H1 (cell line): ENCODE measurements around the gene PID1. TPM values are rescaled to one million over a fixed set of nuclear protein-coding genes. Genes with fewer than 3 reads are reported as not detected.

Experiments
- CTCF ChIA-PET: fragments of 300-600 bp; sonication (Branson Sonifier 250); formaldehyde crosslinking; loops from one replicate; lab custom pipeline; 2021; ENCODE audit not compliant: partially characterized antibody; lab: Charles Lee
- POLR2A ChIA-PET: fragments of 300-600 bp; sonication (Branson Sonifier 250); formaldehyde crosslinking; loops from one replicate; lab custom pipeline; 2021; ENCODE audit warnings: inconsistent platforms; ENCODE audit not compliant: partially characterized antibody; lab: Charles Lee
- DNase-seq, 2 experiments: peaks; one replicate each; pipeline versions ENCODE4 v3.0.0 to v3.0.0-alpha.2; 2010 to 2022; ENCODE audit warnings: low spot score in 2 of 2, low read depth in 1 of 2, mixed read lengths in 1 of 2
- FAIRE-seq: peaks from 2 replicates; lab custom pipeline; 2011; peaks lifted over from hg19 to GRCh38; lab: Jason Lieb, UNC
- H2AFZ ChIP-seq: 2 replicates; pipeline ENCODE4 v1.8.1; 2012; ENCODE audit warnings: low read length, inconsistent platforms
- H2AK5ac ChIP-seq: 2 replicates; pipeline ENCODE4 v1.6.1; 2013; ENCODE audit warnings: low read depth, low read length
- H2BK120ac ChIP-seq: replicated peaks from 2 replicates; pipeline ENCODE3; 2013; ENCODE audit warnings: low read depth, low read length, inconsistent platforms
- H2BK12ac ChIP-seq: 2 replicates; pipeline ENCODE4 v1.6.1; 2013; ENCODE audit warnings: low read depth, low read length
- H2BK15ac ChIP-seq: 2 replicates; pipeline ENCODE4 v1.6.1; 2013; ENCODE audit warnings: low read length
- H2BK20ac ChIP-seq: 2 replicates; pipeline ENCODE4 v1.6.1; 2013; ENCODE audit warnings: low read length
- H2BK5ac ChIP-seq: 2 replicates; pipeline ENCODE4 v1.6.1; 2013; ENCODE audit warnings: low read depth, low read length
- H3K14ac ChIP-seq: 2 replicates; pipeline ENCODE4 v1.6.1; 2013; ENCODE audit warnings: inconsistent platforms; ENCODE audit not compliant: insufficient read length
- H3K18ac ChIP-seq: 2 replicates; pipeline ENCODE4 v1.6.1; 2013; ENCODE audit warnings: low read length; ENCODE audit errors: extremely low read depth
- H3K23ac ChIP-seq: 2 replicates; pipeline ENCODE4 v1.6.1; 2013; ENCODE audit warnings: inconsistent platforms; ENCODE audit not compliant: insufficient read length
- H3K23me2 ChIP-seq: 2 replicates; pipeline ENCODE4 v1.6.1; 2013; ENCODE audit warnings: low read depth, low read length
- H3K27ac ChIP-seq: 2 replicates; pipeline ENCODE4 v1.6.1; 2011; ENCODE audit warnings: low read depth, low read length, inconsistent platforms
- H3K27me3 ChIP-seq, 4 experiments: replicated peaks in 1 of 4; 1 replicate in 1 of 4; 2 replicates in 3 of 4; pipeline versions ENCODE4 v1.6.1 to v1.8.1; 2011 to 2013; ENCODE audit warnings: low read length in 3 of 4, mild to moderate bottlenecking in 3 of 4, inconsistent platforms in 2 of 4, mixed read lengths in 2 of 4, moderate library complexity in 1 of 4; ENCODE audit not compliant: control insufficient read depth in 3 of 4, insufficient read depth in 3 of 4; ENCODE audit errors: extremely low read depth in 1 of 4
- H3K36me3 ChIP-seq, 4 experiments: 2 replicates each; pipeline versions ENCODE4 v1.6.1 to v1.8.1; 2011 to 2013; ENCODE audit warnings: mild to moderate bottlenecking in 4 of 4, low read length in 3 of 4, moderate library complexity in 2 of 4, control low read depth in 1 of 4, inconsistent platforms in 1 of 4; ENCODE audit not compliant: insufficient read depth in 4 of 4, control insufficient read depth in 2 of 4
- H3K4ac ChIP-seq: replicated peaks from 2 replicates; pipeline ENCODE3; 2013; ENCODE audit warnings: low read length, low read depth, mixed read lengths, inconsistent platforms; ENCODE audit not compliant: insufficient read length
- H3K4me1 ChIP-seq, 4 experiments: replicated peaks in 1 of 4; 1 replicate in 1 of 4; 2 replicates in 3 of 4; pipeline versions ENCODE4 v1.6.1 to v1.8.1; 2011 to 2013; ENCODE audit warnings: low read length in 3 of 4, inconsistent platforms in 2 of 4, mixed read lengths in 1 of 4; ENCODE audit not compliant: insufficient read depth in 4 of 4, control insufficient read depth in 3 of 4
- H3K4me2 ChIP-seq, 2 experiments: 2 replicates each; pipeline versions ENCODE4 v1.6.1 to v1.8.1; 2011 to 2013; ENCODE audit warnings: low read depth in 2 of 2, low read length in 2 of 2, control low read depth in 1 of 2, inconsistent platforms in 1 of 2, mild to moderate bottlenecking in 1 of 2; ENCODE audit not compliant: insufficient read depth in 1 of 2
- H3K4me3 ChIP-seq, 4 experiments: fragments of 200-600, 300-600 bp in 1 of 4; sonication (generic), shearing (Covaris generic), sonication (Bioruptor Twin) in 1 of 4; 2 replicates each; pipeline versions ENCODE4 v1.5.1 to v1.8.1; 2011 to 2016; ENCODE audit warnings: low read length in 4 of 4, low read depth in 3 of 4, control low read depth in 2 of 4, inconsistent platforms in 2 of 4, mild to moderate bottlenecking in 2 of 4, mixed read lengths in 1 of 4, moderate library complexity in 1 of 4; ENCODE audit not compliant: insufficient read depth in 2 of 4; ENCODE audit errors: extremely low read depth in 1 of 4
- H3K56ac ChIP-seq: replicated peaks from 2 replicates; pipeline ENCODE3; 2013; ENCODE audit warnings: low read depth, mild to moderate bottlenecking, mixed read lengths, low read length, inconsistent platforms; ENCODE audit not compliant: insufficient read length
- H3K79me1 ChIP-seq: 2 replicates; pipeline ENCODE4 v1.6.1; 2013; ENCODE audit warnings: low read depth, low read length, control low read depth
- H3K79me2 ChIP-seq, 2 experiments: 2 replicates each; pipeline versions ENCODE4 v1.6.1 to v1.8.1; 2012 to 2013; ENCODE audit warnings: low read length in 2 of 2, mild to moderate bottlenecking in 2 of 2, inconsistent platforms in 1 of 2; ENCODE audit not compliant: insufficient read depth in 2 of 2, control insufficient read depth in 1 of 2
- H3K9ac ChIP-seq, 4 experiments: replicated peaks in 1 of 4; 1 replicate in 1 of 4; 2 replicates in 3 of 4; pipeline versions ENCODE4 v1.6.1 to v1.8.1; 2011 to 2013; ENCODE audit warnings: low read depth in 3 of 4, low read length in 3 of 4, control low read depth in 2 of 4, mild to moderate bottlenecking in 2 of 4, moderate library complexity in 2 of 4, inconsistent platforms in 1 of 4; ENCODE audit errors: extremely low read depth in 1 of 4
- H3K9me3 ChIP-seq, 2 experiments: 2 replicates each; pipeline versions ENCODE4 v1.6.1 to v1.8.1; 2012 to 2013; ENCODE audit warnings: mild to moderate bottlenecking in 2 of 2, moderate library complexity in 2 of 2, control low read depth in 1 of 2, inconsistent platforms in 1 of 2, low read depth in 1 of 2, low read length in 1 of 2, mixed read lengths in 1 of 2; ENCODE audit not compliant: insufficient read depth in 2 of 2
- H4K20me1 ChIP-seq, 2 experiments: replicated peaks in 1 of 2; 2 replicates each; pipeline versions ENCODE3 to v1.8.1; 2011 to 2013; ENCODE audit warnings: inconsistent platforms in 2 of 2, low read length in 2 of 2, mild to moderate bottlenecking in 1 of 2; ENCODE audit not compliant: insufficient read depth in 2 of 2, control insufficient read depth in 1 of 2
- H4K5ac ChIP-seq: 2 replicates; pipeline ENCODE4 v1.6.1; 2013; ENCODE audit warnings: low read length, low read depth, mixed read lengths, inconsistent platforms; ENCODE audit not compliant: insufficient read length
- H4K8ac ChIP-seq: 2 replicates; pipeline ENCODE4 v1.8.0; 2013; ENCODE audit warnings: mild to moderate bottlenecking, moderate library complexity, low read length, inconsistent platforms; ENCODE audit not compliant: insufficient read depth; ENCODE audit errors: extremely low read depth
- H4K91ac ChIP-seq: replicated peaks from 2 replicates; pipeline ENCODE3; 2013; ENCODE audit warnings: low read length, mixed read lengths, inconsistent platforms; ENCODE audit not compliant: insufficient read length
- BCL11A ChIP-seq, 2 experiments: IDR thresholded peaks; one replicate each; pipeline ENCODE4 v1.6.1; 2011; ENCODE audit warnings: low read depth in 2 of 2, low read length in 2 of 2, mild to moderate bottlenecking in 2 of 2
- BRCA1 ChIP-seq: IDR thresholded peaks from 2 replicates; pipeline ENCODE4 v1.6.1; 2012; ENCODE audit warnings: low read depth, low read length, improper control_type of control experiment
- NRF1 ChIP-seq: IDR thresholded peaks from 2 replicates; pipeline ENCODE4 v1.6.1; 2011; ENCODE audit warnings: mild to moderate bottlenecking, low read depth, low read length, improper control_type of control experiment
- RAD21 ChIP-seq, 2 experiments: IDR thresholded peaks in 1 of 2; conservative IDR thresholded peaks in 1 of 2; 2 replicates each; pipeline ENCODE4 v1.6.1; 2011; ENCODE audit warnings: low read depth in 2 of 2, low read length in 2 of 2, improper control_type of control experiment in 1 of 2, inconsistent platforms in 1 of 2, mild to moderate bottlenecking in 1 of 2, moderate library complexity in 1 of 2
- RBBP5 ChIP-seq: IDR thresholded peaks from 2 replicates; pipeline ENCODE4 v1.7.1; 2012; ENCODE audit warnings: low read depth, mild to moderate bottlenecking, inconsistent platforms, low read length, moderate library complexity, borderline replicate concordance
- SIN3A ChIP-seq, 2 experiments: IDR thresholded peaks in 1 of 2; conservative IDR thresholded peaks in 1 of 2; 2 replicates each; pipeline ENCODE4 v1.6.1; 2011 to 2012; ENCODE audit warnings: low read length in 2 of 2, improper control_type of control experiment in 1 of 2, low read depth in 1 of 2, mild to moderate bottlenecking in 1 of 2
- TAF1 ChIP-seq: IDR thresholded peaks from 2 replicates; pipeline ENCODE4 v1.6.1; 2011; ENCODE audit warnings: mild to moderate bottlenecking, low read depth, low read length
- WGBS, 2 experiments: shearing (Covaris generic) in 1 of 2; methylation state at CpG; one replicate each; pipeline versions ENCODE4 v1.1.6 to v1.1.7; 2013 to 2015; ENCODE audit warnings: low lambda C conversion rate in 2 of 2, mixed read lengths in 2 of 2, inconsistent platforms in 1 of 2, low coverage in 1 of 2, missing lambda C conversion rate in 1 of 2; ENCODE audit not compliant: insufficient replicate concordance in 2 of 2, insufficient coverage in 1 of 2, insufficient read length in 1 of 2; ENCODE audit errors: extremely low coverage in 1 of 2, missing lambda C conversion rate in 1 of 2; 5-methylcytosine and 5-hydroxymethylcytosine counted together
- polyA plus RNA-seq, 7 experiments: library from polyadenylated mRNA; depleted of rRNA in 3 of 7; stranded (reverse) in 5 of 7; unstranded in 2 of 7; fragments of >200 nt in 5 of 7; fragments of 200-250 nt in 2 of 7; gene quantifications; 1 replicate in 5 of 7; 2 replicates in 1 of 7; 4 replicates in 1 of 7; pipeline versions ENCODE4 v1.2.1 to v1.2.3, GENCODE V29; 2011 to 2013; ENCODE audit warnings: missing spikeins in 2 of 7, mixed read lengths in 2 of 7
- total RNA-seq: library from RNA; stranded (reverse); fragmentation: NEBNext Ultra II Directional; extraction: Animal tissue kit (Norgen Biotek cat#: 25700); gene quantifications from 2 replicates; pipeline ENCODE4 v1.2.1, GENCODE V29; 2021
- TF ChIP-seq, protein P1 (sequence below), 3 experiments: IDR thresholded peaks; 1 replicate in 2 of 3; 2 replicates in 1 of 3; pipeline versions ENCODE4 v1.5.1 to v1.6.1; 2011; ENCODE audit warnings: low read length in 3 of 3, mild to moderate bottlenecking in 3 of 3, inconsistent platforms in 2 of 3, low read depth in 1 of 3, moderate library complexity in 1 of 3; ENCODE audit not compliant: insufficient read depth in 1 of 3; ENCODE audit errors: control extremely low read depth in 1 of 3

The PID1 gene
- total and polyA plus RNA-seq, 2 of the 8 experiments (the other 6 are each of a cell fraction or from before 2014, with no cell fraction given) = 1.5 to 3.3 TPM

DNA sequence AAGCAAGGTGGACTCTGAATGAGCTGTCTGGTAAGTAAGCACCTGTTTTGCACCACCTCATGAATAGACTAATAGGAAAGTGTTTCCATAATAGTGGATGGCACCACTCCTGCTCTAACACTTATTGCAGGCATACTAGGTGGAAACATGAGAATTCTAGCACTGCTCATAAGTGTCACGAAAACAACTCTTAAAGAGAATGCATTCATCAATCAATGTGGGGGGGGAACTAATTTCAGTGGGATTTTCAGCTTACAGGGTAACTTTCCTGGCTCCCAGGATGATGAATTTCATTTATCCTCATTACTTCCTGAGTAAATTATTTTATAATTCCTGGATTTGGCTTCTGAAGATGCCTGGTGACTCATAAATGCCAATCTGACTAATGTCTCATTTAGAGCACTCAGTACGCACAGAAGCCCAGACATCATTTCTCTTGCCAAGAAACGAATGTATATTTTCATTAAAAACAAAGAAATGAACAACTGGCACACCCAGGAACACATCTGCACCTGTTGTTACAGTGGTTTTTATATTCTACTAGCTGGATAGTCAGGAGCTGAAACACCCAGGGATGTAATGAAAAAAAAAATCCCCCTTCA lies 129.6 kb downstream of the PID1 start:
- FAIRE-seq = no peak
- no peak overlapping the region for H3K4me3 ChIP-seq
- no peaks in the 10 kb centered on the region for H3K79me1 ChIP-seq
- H3K36me3 ChIP-seq = no peaks in the 10 kb centered on the region
- no peak overlapping the region for H2BK120ac ChIP-seq
- H3K14ac ChIP-seq = no peak overlapping the region
- no peak overlapping the region for H3K18ac ChIP-seq
- H3K4me2 ChIP-seq = no peak overlapping the region
- WGBS, 2 experiments = 92% methylated on average over 3 of the region's 3 CpGs; no CpG with 5 or more reads in 1 of the 2 experiments
- ChIA-PET POLR2A (no interaction called here), CTCF (interaction anchor here (2.2 kb wide), 1 partner anchor 11 kb away, joined by 6 read pairs; no protein-coding TSS in a partner anchor)
- no peak for DNase-seq
- H3K4me1 ChIP-seq = no peaks in the 10 kb centered on the region
- H4K8ac ChIP-seq = no peak overlapping the region
- no peak overlapping the region for H3K9ac ChIP-seq
- no peak overlapping the region for H3K56ac ChIP-seq
- no peak overlapping the region for H4K91ac ChIP-seq
- H2BK5ac ChIP-seq = no peak overlapping the region
- no peak overlapping the region for H2AK5ac ChIP-seq
- no peaks in the 10 kb centered on the region for H3K79me2 ChIP-seq
- H4K20me1 ChIP-seq = no peaks in the 10 kb centered on the region
- H3K23me2 ChIP-seq = no peaks in the 10 kb centered on the region; the same call in 1 of the 2 replicates
- no peak overlapping the region for H2BK15ac ChIP-seq
- no peak overlapping the region for H2AFZ ChIP-seq
- H2BK12ac ChIP-seq = no peak overlapping the region
- no peak overlapping the region for H3K27ac ChIP-seq
- H3K9me3 ChIP-seq = no peaks in the 10 kb centered on the region
- no peak overlapping the region for H3K4ac ChIP-seq
- H4K5ac ChIP-seq = no peak overlapping the region
- H2BK20ac ChIP-seq = no peak overlapping the region
- no peaks in the 10 kb centered on the region for H3K27me3 ChIP-seq
- no peak overlapping the region for H3K23ac ChIP-seq
- TF ChIP-seq RBBP5 = no peak
- no peak for TF ChIP-seq TAF1
- TF ChIP-seq, protein P1, sequence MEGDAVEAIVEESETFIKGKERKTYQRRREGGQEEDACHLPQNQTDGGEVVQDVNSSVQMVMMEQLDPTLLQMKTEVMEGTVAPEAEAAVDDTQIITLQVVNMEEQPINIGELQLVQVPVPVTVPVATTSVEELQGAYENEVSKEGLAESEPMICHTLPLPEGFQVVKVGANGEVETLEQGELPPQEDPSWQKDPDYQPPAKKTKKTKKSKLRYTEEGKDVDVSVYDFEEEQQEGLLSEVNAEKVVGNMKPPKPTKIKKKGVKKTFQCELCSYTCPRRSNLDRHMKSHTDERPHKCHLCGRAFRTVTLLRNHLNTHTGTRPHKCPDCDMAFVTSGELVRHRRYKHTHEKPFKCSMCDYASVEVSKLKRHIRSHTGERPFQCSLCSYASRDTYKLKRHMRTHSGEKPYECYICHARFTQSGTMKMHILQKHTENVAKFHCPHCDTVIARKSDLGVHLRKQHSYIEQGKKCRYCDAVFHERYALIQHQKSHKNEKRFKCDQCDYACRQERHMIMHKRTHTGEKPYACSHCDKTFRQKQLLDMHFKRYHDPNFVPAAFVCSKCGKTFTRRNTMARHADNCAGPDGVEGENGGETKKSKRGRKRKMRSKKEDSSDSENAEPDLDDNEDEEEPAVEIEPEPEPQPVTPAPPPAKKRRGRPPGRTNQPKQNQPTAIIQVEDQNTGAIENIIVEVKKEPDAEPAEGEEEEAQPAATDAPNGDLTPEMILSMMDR (IDR thresholded peaks at IDR 0.05; ENCODE audit: control extremely low read depth in 1 of 3, insufficient read depth in 1 of 3, low read depth in 1 of 3, low read length in 3 of 3) = no peak
- no peak for TF ChIP-seq RAD21 (IDR thresholded peaks at IDR 0.05 in 1 of 2, conservative IDR thresholded peaks at IDR 0.05 in 1 of 2; ENCODE audit: low read depth in 2 of 2, low read length in 2 of 2)
- no peak for TF ChIP-seq SIN3A (conservative IDR thresholded peaks at IDR 0.05 in 1 of 2, IDR thresholded peaks at IDR 0.05 in 1 of 2; ENCODE audit: low read depth in 1 of 2, low read length in 2 of 2)
- no peak for TF ChIP-seq BRCA1
- no peak for TF ChIP-seq BCL11A (IDR thresholded peaks at IDR 0.05; ENCODE audit: low read depth in 2 of 2, low read length in 2 of 2)
- no peak for TF ChIP-seq NRF1
